Esophagus muscularis mucosa (tissue), 3 donors: ENCODE data around the gene GFI1B.

ENCODE experiments used
- POLR2A ChIP-seq: fragments of 450-650 bp; IDR thresholded peaks from one replicate; pipeline ENCODE4 v1.6.1; 2017; ENCODE audit warnings: antibody characterized with exemption, moderate library complexity, mild to moderate bottlenecking, low read depth
- TF ChIP-seq, protein P1 (sequence below), 3 experiments: fragments of 200-600 bp in 2 of 3; fragments of 450-650 bp in 1 of 3; sonication (generic) in 2 of 3; IDR thresholded peaks; one replicate each; pipeline ENCODE4 v1.5.1; 2017 to 2019; ENCODE audit warnings: antibody characterized with exemption in 3 of 3, mild to moderate bottlenecking in 2 of 3, moderate library complexity in 1 of 3

GRCh38 chr9:132946211-132946610, 32.3 kb upstream of the GFI1B start:
- TF ChIP-seq POLR2A: no peak
- TF ChIP-seq, protein P1, sequence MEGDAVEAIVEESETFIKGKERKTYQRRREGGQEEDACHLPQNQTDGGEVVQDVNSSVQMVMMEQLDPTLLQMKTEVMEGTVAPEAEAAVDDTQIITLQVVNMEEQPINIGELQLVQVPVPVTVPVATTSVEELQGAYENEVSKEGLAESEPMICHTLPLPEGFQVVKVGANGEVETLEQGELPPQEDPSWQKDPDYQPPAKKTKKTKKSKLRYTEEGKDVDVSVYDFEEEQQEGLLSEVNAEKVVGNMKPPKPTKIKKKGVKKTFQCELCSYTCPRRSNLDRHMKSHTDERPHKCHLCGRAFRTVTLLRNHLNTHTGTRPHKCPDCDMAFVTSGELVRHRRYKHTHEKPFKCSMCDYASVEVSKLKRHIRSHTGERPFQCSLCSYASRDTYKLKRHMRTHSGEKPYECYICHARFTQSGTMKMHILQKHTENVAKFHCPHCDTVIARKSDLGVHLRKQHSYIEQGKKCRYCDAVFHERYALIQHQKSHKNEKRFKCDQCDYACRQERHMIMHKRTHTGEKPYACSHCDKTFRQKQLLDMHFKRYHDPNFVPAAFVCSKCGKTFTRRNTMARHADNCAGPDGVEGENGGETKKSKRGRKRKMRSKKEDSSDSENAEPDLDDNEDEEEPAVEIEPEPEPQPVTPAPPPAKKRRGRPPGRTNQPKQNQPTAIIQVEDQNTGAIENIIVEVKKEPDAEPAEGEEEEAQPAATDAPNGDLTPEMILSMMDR (IDR thresholded peaks at IDR 0.05): no peak
